Measurements from ENCODE around the gene TOM1. TPM values are rescaled to one million over a fixed set of nuclear protein-coding genes. Genes with fewer than 3 reads are reported as not detected.

Gene TOM1
- total RNA-seq, 2 experiments from 2014 or later = 211 to 219 TPM

GRCh38 chr22:35316751-35317150, 17.1 kb downstream of the TOM1 start:
- H3K4me1 ChIP-seq (ENCODE audit: insufficient read depth, low read length) = peaks cover 44% of the 10 kb centered on the region
- H3K9me3 ChIP-seq (ENCODE audit: control insufficient read depth in 1 of 2, insufficient read depth in 1 of 2, low read length in 2 of 2) = no peaks in the 10 kb centered on the region
- H3K27me3 Mint-ChIP-seq = no peaks in the 10 kb centered on the region
- peaks cover 35% of the 10 kb centered on the region for H3K4me1 Mint-ChIP-seq (ENCODE audit: low read depth)
- H3K27ac ChIP-seq (ENCODE audit: low read depth in 1 of 2, low read length in 2 of 2) = no peak overlapping the region
- DNase-seq = no peak
- intact Hi-C loops (cut with DNase I, micrococcal nuclease) = no loop called here
- H3K4me3 Mint-ChIP-seq = no peak overlapping the region
- no peak for TF ChIP-seq CTCF (IDR thresholded peaks at IDR 0.05)
- no peak overlapping the region for H3K4me3 ChIP-seq (ENCODE audit: low read length)
- no peak for ATAC-seq (ENCODE audit: poor library complexity)
- POLR2A ChIA-PET = interaction anchor here (1.1 kb wide), 1 partner anchor 18 kb away, joined by 3 read pairs; no protein-coding TSS in a partner anchor
- H3K27ac Mint-ChIP-seq = no peak overlapping the region
- CTCF ChIA-PET = no interaction called here
- H3K9me3 Mint-ChIP-seq = no peaks in the 10 kb centered on the region
- H3K36me3 ChIP-seq (ENCODE audit: insufficient read depth, low read length) = peaks cover 43% of the 10 kb centered on the region
- H3K27me3 ChIP-seq (ENCODE audit: control insufficient read depth in 1 of 2, insufficient read depth in 2 of 2, low read length in 2 of 2) = no peaks in the 10 kb centered on the region
- H3K36me3 Mint-ChIP-seq (ENCODE audit: low read depth) = peaks cover 25% of the 10 kb centered on the region

DNA sequence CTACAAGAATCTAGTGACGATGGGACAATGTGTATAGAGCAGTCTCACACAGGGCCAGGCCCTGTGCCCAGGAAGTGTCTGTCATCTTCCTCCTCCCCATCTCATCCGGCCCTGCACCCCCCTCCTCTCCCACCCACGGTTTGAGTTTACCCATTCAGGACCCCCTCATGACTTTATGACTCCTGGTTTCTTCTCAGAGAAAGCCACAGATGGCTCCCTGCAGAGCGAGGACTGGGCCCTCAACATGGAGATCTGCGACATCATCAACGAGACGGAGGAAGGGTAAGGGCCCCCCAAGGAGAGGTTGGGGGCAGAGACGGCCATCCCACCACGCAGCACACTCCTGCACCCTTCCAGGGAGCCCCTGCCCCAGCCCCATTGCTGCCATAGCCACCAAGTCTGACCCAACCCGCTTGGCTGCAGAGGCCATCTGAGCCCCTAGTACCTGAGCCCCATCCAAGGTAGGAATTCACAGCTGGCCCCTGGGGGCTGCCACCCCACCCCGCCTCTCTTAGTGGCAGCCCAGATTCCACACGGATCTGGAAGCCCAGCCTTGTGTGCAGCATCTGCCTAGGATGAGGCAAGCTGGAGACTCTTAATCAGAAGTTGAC, 18.1 kb downstream of the TOM1 start:
- intact Hi-C loops (cut with DNase I, micrococcal nuclease) = no loop called here
- H3K36me3 ChIP-seq (ENCODE audit: insufficient read depth, low read length) = peaks cover 53% of the 10 kb centered on the region
- no peak for TF ChIP-seq CTCF (IDR thresholded peaks at IDR 0.05)
- H3K4me1 ChIP-seq (ENCODE audit: insufficient read depth, low read length) = peaks cover 35% of the 10 kb centered on the region
- H3K4me3 Mint-ChIP-seq = no peak overlapping the region
- H3K9me3 Mint-ChIP-seq = no peaks in the 10 kb centered on the region
- ChIA-PET CTCF (no interaction called here), POLR2A (interaction anchor here (1.1 kb wide), 1 partner anchor 19 kb away, joined by 3 read pairs; no protein-coding TSS in a partner anchor)
- no peak overlapping the region for H3K27ac Mint-ChIP-seq
- H3K27ac ChIP-seq (ENCODE audit: low read depth in 1 of 2, low read length in 2 of 2) = no peak overlapping the region
- DNase-seq (no peak), ATAC-seq (ENCODE audit: poor library complexity) (no peak)
- H3K27me3 Mint-ChIP-seq = no peaks in the 10 kb centered on the region
- H3K4me3 ChIP-seq (ENCODE audit: low read length) = no peak overlapping the region
- peaks cover 27% of the 10 kb centered on the region for H3K4me1 Mint-ChIP-seq (ENCODE audit: low read depth)
- peaks cover 36% of the 10 kb centered on the region for H3K36me3 Mint-ChIP-seq (ENCODE audit: low read depth)
- no peaks in the 10 kb centered on the region for H3K27me3 ChIP-seq (ENCODE audit: control insufficient read depth in 1 of 2, insufficient read depth in 2 of 2, low read length in 2 of 2)
- H3K9me3 ChIP-seq (ENCODE audit: control insufficient read depth in 1 of 2, insufficient read depth in 1 of 2, low read length in 2 of 2) = no peaks in the 10 kb centered on the region

- Mint-ChIP-seq H3K27ac (no peak overlapping the region), H3K4me1 (ENCODE audit: low read depth) (peaks cover 20% of the 10 kb centered on the region), H3K4me3 (no peak overlapping the region), H3K36me3 (ENCODE audit: low read depth) (peaks cover 44% of the 10 kb centered on the region), H3K27me3 (no peaks in the 10 kb centered on the region), H3K9me3 (no peaks in the 10 kb centered on the region)
- Histone ChIP-seq H3K36me3 (ENCODE audit: insufficient read depth, low read length) (peaks cover 60% of the 10 kb centered on the region), H3K27me3 (ENCODE audit: control insufficient read depth in 1 of 2, insufficient read depth in 2 of 2, low read length in 2 of 2) (no peaks in the 10 kb centered on the region), H3K9me3 (ENCODE audit: control insufficient read depth in 1 of 2, insufficient read depth in 1 of 2, low read length in 2 of 2) (no peaks in the 10 kb centered on the region), H3K4me1 (ENCODE audit: insufficient read depth, low read length) (peaks cover 28% of the 10 kb centered on the region), H3K27ac (ENCODE audit: low read depth in 1 of 2, low read length in 2 of 2) (no peak overlapping the region), H3K4me3 (ENCODE audit: low read length) (no peak overlapping the region)
- CTCF ChIA-PET = no interaction called here
- no peak for TF ChIP-seq CTCF (IDR thresholded peaks at IDR 0.05)
- no peak for DNase-seq
- POLR2A ChIA-PET = no interaction called here
- intact Hi-C loops (cut with DNase I, micrococcal nuclease) = no loop called here
- no peak for ATAC-seq (ENCODE audit: poor library complexity)
These were observed 18.9 kb downstream of the TOM1 start for GRCh38 chr22:35318346-35319215.

Data from CD4-positive, alpha-beta T cell (primary cell).